Breast epithelium (tissue), 4 donors: ENCODE results near the gene TYRO3. TPM values are rescaled to one million over a fixed set of nuclear protein-coding genes. Genes with fewer than 3 reads are reported as not detected.

Experiments
- DNase-seq, 2 donors: peaks; one replicate each; pipeline ENCODE4 v3.0.0-alpha.2; 2019; ENCODE audit warnings: low spot score in 2 of 2
- H3K27ac ChIP-seq, 2 donors: fragments of 200-600 bp; sonication (generic) in 1 of 2; one replicate each; pipeline ENCODE4 v1.5.1; 2016 to 2019; ENCODE audit warnings: mild to moderate bottlenecking in 1 of 2
- H3K27me3 ChIP-seq, 2 donors: fragments of 200-600 bp; sonication (generic) in 1 of 2; one replicate each; pipeline versions ENCODE4 v1.5.1 to v1.6.0; 2017 to 2019; ENCODE audit warnings: control low read depth in 1 of 2, mild to moderate bottlenecking in 1 of 2
- H3K36me3 ChIP-seq: fragments of 200-600 bp; one replicate; pipeline ENCODE4 v1.5.1; 2019
- H3K4me1 ChIP-seq, 2 donors: fragments of 200-600 bp; sonication (generic); one replicate each; pipeline ENCODE4 v1.5.1; 2016 to 2019; ENCODE audit warnings: control low read depth in 1 of 2
- H3K4me3 ChIP-seq, 3 donors: fragments of 200-600 bp; sonication (generic); 1 replicate in 2 of 3; 2 replicates in 1 of 3; pipeline ENCODE4 v1.5.1; 2016 to 2019; ENCODE audit warnings: mild to moderate bottlenecking in 3 of 3, moderate library complexity in 2 of 3
- H3K9me3 ChIP-seq, 2 donors: fragments of 200-600 bp; sonication (generic) in 1 of 2; one replicate each; pipeline ENCODE4 v1.5.1; 2016 to 2019; ENCODE audit warnings: control low read depth in 1 of 2
- CTCF ChIP-seq, 3 donors: fragments of 450-650 bp; IDR thresholded peaks; one replicate each; pipeline ENCODE4 v1.5.1; 2016 to 2017; ENCODE audit warnings: antibody characterized with exemption in 3 of 3, mild to moderate bottlenecking in 3 of 3, moderate library complexity in 3 of 3
- POLR2A ChIP-seq: fragments of 450-650 bp; IDR thresholded peaks from one replicate; pipeline ENCODE4 v1.6.1; 2016; ENCODE audit warnings: antibody characterized with exemption, mild to moderate bottlenecking, moderate library complexity
- POLR2AphosphoS5 ChIP-seq, 3 donors: sonication (generic); formaldehyde crosslinking; IDR thresholded peaks; one replicate each; pipeline ENCODE4 v1.6.1; 2017; ENCODE audit warnings: antibody characterized with exemption in 3 of 3
- intact Hi-C: fragments of 100-400 bp; cut with DNase I; formaldehyde crosslinking; loops from one replicate; pipeline ENCODE4 v1.15.1; 2023; ENCODE audit warnings: low total_unique reads
- total RNA-seq, 3 donors: library from RNA; depleted of rRNA; stranded (reverse); fragments of >200 nt; gene quantifications; one replicate each; pipeline ENCODE4 v1.1.0, GENCODE V29; 2016

TYRO3 gene
- total RNA-seq, 3 donors from 2014 or later: 6.9 to 36.8 (median 8.8) TPM

- no peak overlapping the region for H3K27ac ChIP-seq
Measured at GRCh38 chr15:41530363-41530956, 28.6 kb upstream of the TYRO3 start.

GRCh38 chr15:41535544-41535943, 23.5 kb upstream of the TYRO3 start:
- Histone ChIP-seq H3K27ac (no peak overlapping the region), H3K27me3 (no peaks in the 10 kb centered on the region), H3K36me3 (no peaks in the 10 kb centered on the region), H3K4me3 (no peak overlapping the region), H3K4me1 (no peaks in the 10 kb centered on the region), H3K9me3 (no peaks in the 10 kb centered on the region)
- TF ChIP-seq POLR2AphosphoS5 (IDR thresholded peaks at IDR 0.05) (no peak), CTCF (IDR thresholded peaks at IDR 0.05) (no peak), POLR2A (no peak)
- DNase-seq: no peak
- intact Hi-C loops: no loop called here

More at GRCh38 chr15:41530363-41530956, 28.6 kb upstream of the TYRO3 start:
- Histone ChIP-seq H3K36me3 (peaks cover 17% of the 10 kb centered on the region), H3K9me3 (no peaks in the 10 kb centered on the region), H3K27me3 (no peaks in the 10 kb centered on the region), H3K4me3 (no peak overlapping the region), H3K4me1 (no peaks in the 10 kb centered on the region)
- no peak for DNase-seq
- TF ChIP-seq POLR2AphosphoS5 (IDR thresholded peaks at IDR 0.05) (no peak), POLR2A (no peak), CTCF (IDR thresholded peaks at IDR 0.05) (no peak)
- intact Hi-C loops: no loop called here

GRCh38 chr15:41536866-41537265, 22.1 kb upstream of the TYRO3 start:
- intact Hi-C loops: no loop called here

GRCh38 chr15:41543521-41543870, 15.5 kb upstream of the TYRO3 start:
- Histone ChIP-seq H3K9me3 (no peaks in the 10 kb centered on the region), H3K27me3 (no peaks in the 10 kb centered on the region), H3K27ac (peak overlapping the region; percentile 77 to 92), H3K4me1 (no peaks in the 10 kb centered on the region), H3K4me3 (peak overlapping the region; percentile 68 to 99 (median 70)), H3K36me3 (no peaks in the 10 kb centered on the region)
- TF ChIP-seq POLR2A (no peak), CTCF (IDR thresholded peaks at IDR 0.05) (no peak), POLR2AphosphoS5 (IDR thresholded peaks at IDR 0.05) (no peak)
- DNase-seq: no peak
- intact Hi-C loops: no loop called here

More at GRCh38 chr15:41536866-41537265, 22.1 kb upstream of the TYRO3 start:
- no peak for DNase-seq
- H3K4me3 ChIP-seq: no peak overlapping the region
- no peaks in the 10 kb centered on the region for H3K27me3 ChIP-seq
- no peaks in the 10 kb centered on the region for H3K9me3 ChIP-seq
- H3K4me1 ChIP-seq: no peaks in the 10 kb centered on the region
- H3K36me3 ChIP-seq: no peaks in the 10 kb centered on the region
- no peak for TF ChIP-seq CTCF (IDR thresholded peaks at IDR 0.05)
- TF ChIP-seq POLR2AphosphoS5 (IDR thresholded peaks at IDR 0.05): no peak
- no peak for TF ChIP-seq POLR2A
- no peak overlapping the region for H3K27ac ChIP-seq

- DNase-seq: peak in 1 of 2 donors; percentile 83
- Histone ChIP-seq H3K27me3 (no peaks in the 10 kb centered on the region), H3K36me3 (no peaks in the 10 kb centered on the region), H3K4me3 (peak overlapping the region; percentile 68 to 99 (median 70)), H3K4me1 (no peaks in the 10 kb centered on the region), H3K9me3 (no peaks in the 10 kb centered on the region), H3K27ac (peak overlapping the region; percentile 77 to 92)
- intact Hi-C loops: no loop called here
- TF ChIP-seq POLR2A: no peak
- TF ChIP-seq CTCF (IDR thresholded peaks at IDR 0.05): no peak
- TF ChIP-seq POLR2AphosphoS5 (IDR thresholded peaks at IDR 0.05): peak in 1 of 3 donors; percentile 59
Measured at GRCh38 chr15:41544650-41545015, 14.4 kb upstream of the TYRO3 start.
